DMS153 (cell line): ENCODE data around the gene GLT6D1.

ENCODE experiments used
- DNase-seq: peaks from one replicate; lab custom pipeline; 2025; lab: John Stamatoyannopoulos, UW

Gene GLT6D1

DNA sequence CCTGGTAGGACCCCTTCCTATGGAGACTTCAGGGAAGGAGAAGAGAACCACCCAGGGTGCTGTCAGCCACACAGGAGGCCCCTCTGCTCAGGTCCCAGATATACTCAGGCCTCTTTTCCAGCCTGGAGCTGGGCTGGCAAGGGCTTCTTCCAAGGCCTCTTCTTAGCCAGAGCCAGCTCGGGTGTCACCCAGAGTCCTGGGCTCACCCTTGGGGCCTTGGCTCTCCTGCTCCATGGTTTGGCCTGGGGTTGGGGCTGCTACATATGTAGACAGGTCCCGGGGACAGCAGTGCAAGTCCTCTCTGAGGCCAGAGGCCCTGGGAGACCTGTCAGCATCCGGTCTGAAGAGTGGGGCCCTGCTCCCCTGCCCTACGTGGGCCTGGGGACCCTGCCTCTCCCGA, 55.0 kb downstream of the GLT6D1 start:
- no peak for DNase-seq

DNA sequence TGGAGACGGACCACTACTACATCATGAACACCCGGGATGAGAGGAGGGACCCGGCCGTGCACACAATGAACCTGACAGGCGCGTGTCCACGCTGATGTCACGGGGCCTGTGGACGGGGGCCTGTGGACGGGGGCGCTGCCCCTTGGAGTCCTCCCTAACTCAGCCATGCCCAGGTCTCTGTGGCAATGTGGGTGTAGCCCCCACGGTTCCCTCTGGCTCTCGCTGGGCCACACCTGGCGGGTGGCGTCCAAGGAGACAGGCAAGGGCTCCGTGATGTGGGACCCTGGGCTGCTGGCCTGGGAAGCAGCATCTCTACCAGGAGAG, 55.7 kb downstream of the GLT6D1 start:
- DNase-seq: no peak

DNA sequence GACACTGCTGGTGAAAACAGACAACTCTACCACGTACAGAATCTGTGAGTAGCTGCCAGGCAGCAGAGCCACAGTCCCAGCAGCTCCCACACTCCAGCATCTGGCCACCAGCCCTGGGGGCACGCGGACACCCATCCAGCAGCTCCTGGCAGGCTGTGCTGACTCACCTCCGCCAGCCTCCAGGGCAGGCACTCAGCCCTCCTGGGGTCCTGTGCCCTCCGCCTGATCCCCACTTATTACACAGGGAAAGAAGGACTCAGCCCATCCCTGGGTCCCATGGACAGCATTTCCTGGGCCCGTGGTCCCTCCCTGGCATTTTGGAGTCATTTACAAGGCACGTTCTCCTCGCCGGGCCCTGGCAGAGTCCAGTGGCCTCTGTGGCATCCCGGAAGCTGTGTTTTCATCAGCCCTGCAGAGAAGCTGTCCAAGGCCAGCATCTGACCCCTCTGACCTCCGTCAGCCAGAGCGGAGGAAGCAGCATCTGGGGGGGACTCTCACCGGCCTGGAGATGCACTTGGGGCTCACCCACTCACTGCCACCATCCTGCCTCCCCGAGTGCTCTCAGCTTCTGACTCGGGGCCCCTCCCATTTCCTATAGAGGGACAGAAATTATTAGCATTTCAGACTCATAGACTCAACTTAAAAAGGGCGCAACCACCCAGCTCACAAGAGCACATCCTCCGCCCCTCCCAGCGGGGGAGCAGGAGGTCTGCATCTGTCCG, 56.2 kb downstream of the GLT6D1 start:
- no peak for DNase-seq

GRCh38 chr9:135582541-135582940, 56.8 kb downstream of the GLT6D1 start:
- DNase-seq: no peak

- DNase-seq: no peak
Observed at GRCh38 chr9:135581636-135582426, 57.5 kb downstream of the GLT6D1 start.

GRCh38 chr9:135580664-135581380, 58.5 kb downstream of the GLT6D1 start:
- no peak for DNase-seq

DNA sequence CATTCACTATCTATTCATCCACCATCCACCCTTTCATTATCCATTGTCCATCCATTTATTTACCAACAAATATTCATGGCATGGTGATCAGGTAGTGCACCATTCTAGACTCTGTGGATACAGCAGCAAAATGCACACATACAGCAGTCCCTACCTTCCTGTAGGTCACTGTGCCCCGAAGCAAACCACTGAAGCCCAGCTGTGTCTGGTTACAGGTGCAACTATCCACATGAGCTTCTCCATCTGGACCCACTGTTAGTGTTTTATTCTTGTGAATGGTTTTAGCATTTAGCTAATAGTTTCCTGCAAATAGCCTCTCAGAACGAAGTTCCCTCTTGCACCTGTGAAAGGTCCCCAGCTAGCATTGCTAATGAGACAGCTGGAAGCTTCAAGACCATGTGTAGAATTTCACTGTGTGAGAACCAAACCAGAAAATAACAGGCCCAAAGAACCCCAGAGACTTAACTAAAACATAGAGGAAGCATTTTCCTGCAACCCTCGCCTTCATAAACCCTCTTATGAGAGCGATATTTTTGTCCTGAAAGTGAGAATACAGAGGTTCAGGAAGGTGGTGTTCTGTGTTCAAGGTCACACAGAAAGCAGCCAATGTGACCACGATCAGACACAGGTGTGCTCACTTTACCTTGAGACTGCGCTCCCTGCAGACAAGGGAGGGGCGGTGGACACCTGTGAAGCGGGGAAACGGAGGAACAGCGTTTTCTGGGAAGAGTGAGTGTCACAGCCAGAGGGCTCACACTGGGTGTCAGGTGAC, 59.3 kb downstream of the GLT6D1 start:
- no peak for DNase-seq

DNA sequence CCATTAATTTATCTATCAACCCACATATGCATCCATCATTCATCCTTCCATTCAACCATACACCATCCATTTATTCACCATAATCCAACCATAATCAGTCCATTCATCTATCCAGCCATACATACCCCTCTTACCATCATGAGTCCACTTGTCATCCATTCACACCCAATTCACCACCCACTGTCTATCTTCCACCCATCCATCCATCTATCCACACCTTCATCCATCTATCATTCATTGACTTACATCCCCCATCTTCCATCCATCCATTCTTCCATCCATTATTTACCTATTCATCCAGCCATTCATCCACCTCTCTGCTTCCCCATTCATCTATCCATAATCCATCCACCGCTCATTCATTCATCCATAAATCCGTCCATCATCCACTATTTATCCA, 60.0 kb downstream of the GLT6D1 start:
- no peak for DNase-seq

DNA sequence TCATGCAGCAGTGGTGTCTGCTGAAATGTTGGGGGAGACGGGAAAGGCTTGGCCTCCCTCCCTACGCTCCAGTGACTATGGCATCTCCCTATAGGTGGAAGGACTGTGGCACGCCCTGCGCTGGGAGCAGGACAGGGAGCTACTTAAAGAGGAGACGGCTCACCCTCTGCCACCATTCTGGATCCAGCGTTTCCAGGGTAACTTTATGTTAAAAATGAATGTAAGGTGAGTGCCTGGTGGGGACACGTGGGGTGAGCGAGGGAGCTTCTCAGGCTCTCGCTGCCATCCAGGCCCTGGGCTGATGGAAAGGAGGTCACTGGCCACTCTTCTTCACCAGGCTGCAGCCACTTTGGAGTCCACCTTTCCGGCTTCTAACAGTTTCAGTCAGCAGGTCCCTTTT, 62.1 kb downstream of the GLT6D1 start:
- DNase-seq: no peak

GRCh38 chr9:135575995-135576631, 63.2 kb downstream of the GLT6D1 start:
- no peak for DNase-seq

DNA sequence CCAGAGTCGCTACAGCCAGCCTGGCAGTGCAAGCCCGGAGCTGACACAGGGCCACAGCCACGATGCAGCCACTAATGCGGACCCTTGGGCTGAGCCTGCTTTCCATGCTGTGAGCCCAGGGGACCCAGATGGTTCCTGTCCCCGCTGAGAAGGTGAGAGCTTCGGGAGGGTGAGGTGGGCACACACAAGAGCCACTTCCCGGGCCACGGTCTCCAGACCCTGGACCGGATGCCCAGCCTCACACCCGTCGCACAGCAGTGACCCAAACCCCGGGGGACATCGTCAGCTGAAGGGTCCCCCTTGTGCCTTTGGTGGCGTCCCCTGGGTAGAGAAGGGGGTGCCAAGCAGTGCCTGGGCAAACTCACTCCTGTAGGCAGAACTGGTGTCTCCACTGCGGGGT, 64.4 kb downstream of the GLT6D1 start:
- DNase-seq: no peak

GRCh38 chr9:135574331-135574730, 65.0 kb downstream of the GLT6D1 start:
- no peak for DNase-seq
